IPS-NIHi11 (cell line): Measurements from ENCODE around the gene DHCR24.

ENCODE experiments used
- DNase-seq: peaks from one replicate; pipeline ENCODE4 v3.0.0; 2012; ENCODE audit warnings: mixed read lengths, low spot score

DHCR24 gene

GRCh38 chr1:54864460-54865208 lies 22.4 kb downstream of the DHCR24 start:
- DNase-seq = no peak

GRCh38 chr1:54863267-54863665 lies 23.7 kb downstream of the DHCR24 start:
- no peak for DNase-seq

GRCh38 chr1:54861070-54861761 lies 25.8 kb downstream of the DHCR24 start:
- DNase-seq = no peak

- no peak for DNase-seq
These were observed 27.1 kb downstream of the DHCR24 start for GRCh38 chr1:54859700-54860391.

- DNase-seq = no peak
These were observed 29.0 kb downstream of the DHCR24 start for GRCh38 chr1:54857746-54858561.

- DNase-seq = no peak
These were observed 29.9 kb downstream of the DHCR24 start for GRCh38 chr1:54857141-54857540.

GRCh38 chr1:54854381-54855020 lies 32.5 kb downstream of the DHCR24 start:
- no peak for DNase-seq

GRCh38 chr1:54853793-54854370 lies 33.1 kb downstream of the DHCR24 start:
- DNase-seq = no peak

- DNase-seq = no peak
These were observed 33.8 kb downstream of the DHCR24 start for GRCh38 chr1:54853096-54853792.

- no peak for DNase-seq
These were observed 35.0 kb downstream of the DHCR24 start for GRCh38 chr1:54851936-54852524.

GRCh38 chr1:54851406-54851805 lies 35.6 kb downstream of the DHCR24 start:
- DNase-seq = no peak

- no peak for DNase-seq
These were observed 36.3 kb downstream of the DHCR24 start for GRCh38 chr1:54850737-54851136.

GRCh38 chr1:54850069-54850730 lies 36.8 kb downstream of the DHCR24 start:
- DNase-seq = no peak

- no peak for DNase-seq
These were observed 37.6 kb downstream of the DHCR24 start for GRCh38 chr1:54849219-54850068.

GRCh38 chr1:54848134-54848948 lies 38.7 kb downstream of the DHCR24 start:
- no peak for DNase-seq

- no peak for DNase-seq
These were observed 40.2 kb downstream of the DHCR24 start for GRCh38 chr1:54846716-54847284.

- no peak for DNase-seq
These were observed 40.7 kb downstream of the DHCR24 start for GRCh38 chr1:54846301-54846700.

- DNase-seq = no peak
These were observed 41.2 kb downstream of the DHCR24 start for GRCh38 chr1:54845772-54846171.
